Calu3 (cell line): ENCODE data around the gene HBP1. TPM values are rescaled to one million over a fixed set of nuclear protein-coding genes. Genes with fewer than 3 reads are reported as not detected.
A peak's percentile ranks its signal among the peaks of the same experiment; 100 is the strongest.

Experiments used
- BruUV-seq: library from RNA; stranded (reverse); fragments of 400-500 nt; replicated peaks from 2 replicates; lab custom pipeline; 2021; lab: Mats Ljungman, UMichigan
- CTCF ChIA-PET: fragments of 300-600 bp; sonication (Branson Sonifier 250); formaldehyde crosslinking; loops from one replicate; lab custom pipeline; 2022; ENCODE audit warnings: antibody characterized with exemption; lab: Charles Lee
- DNase-seq: peaks from one replicate; pipeline ENCODE4 v3.0.0; 2022
- H3K27ac Mint-ChIP-seq: one replicate; pipeline ENCODE4 v1.8.0; 2022; ENCODE audit warnings: mixed read lengths; ENCODE audit not compliant: unreplicated experiment
- H3K27me3 Mint-ChIP-seq: one replicate; pipeline ENCODE4 v1.8.0; 2022; ENCODE audit warnings: mixed read lengths; ENCODE audit not compliant: unreplicated experiment
- H3K36me3 Mint-ChIP-seq: one replicate; pipeline ENCODE4 v1.8.0; 2022; ENCODE audit warnings: mild to moderate bottlenecking, moderate library complexity, mixed read lengths; ENCODE audit not compliant: insufficient read depth, unreplicated experiment
- H3K4me1 Mint-ChIP-seq: one replicate; pipeline ENCODE4 v1.8.0; 2022; ENCODE audit warnings: mild to moderate bottlenecking, low read depth, mixed read lengths; ENCODE audit not compliant: unreplicated experiment
- H3K4me3 Mint-ChIP-seq: one replicate; pipeline ENCODE4 v1.8.0; 2022; ENCODE audit warnings: mild to moderate bottlenecking, low read depth, moderate library complexity, mixed read lengths; ENCODE audit not compliant: unreplicated experiment
- H3K9me3 Mint-ChIP-seq: one replicate; pipeline ENCODE4 v1.8.0; 2022; ENCODE audit warnings: low read depth, mixed read lengths; ENCODE audit not compliant: unreplicated experiment
- CTCF ChIP-seq: fragments of 200-600 bp; IDR thresholded peaks from one replicate; pipeline ENCODE4 v1.8.0; 2022; ENCODE audit warnings: antibody characterized with exemption; ENCODE audit not compliant: unreplicated experiment
- intact Hi-C: fragments of 100-400 bp; cut with micrococcal nuclease; formaldehyde crosslinking; loops from one replicate; pipeline ENCODE4 v1.10.0; 2022; ENCODE audit not compliant: unreplicated experiment
- total RNA-seq: library from RNA; stranded (reverse); gene quantifications from 2 replicates; pipeline ENCODE4 v1.2.3, GENCODE V29; 2022

Gene HBP1
- total RNA-seq, 1 experiment from 2014 or later = 32.0 TPM

DNA sequence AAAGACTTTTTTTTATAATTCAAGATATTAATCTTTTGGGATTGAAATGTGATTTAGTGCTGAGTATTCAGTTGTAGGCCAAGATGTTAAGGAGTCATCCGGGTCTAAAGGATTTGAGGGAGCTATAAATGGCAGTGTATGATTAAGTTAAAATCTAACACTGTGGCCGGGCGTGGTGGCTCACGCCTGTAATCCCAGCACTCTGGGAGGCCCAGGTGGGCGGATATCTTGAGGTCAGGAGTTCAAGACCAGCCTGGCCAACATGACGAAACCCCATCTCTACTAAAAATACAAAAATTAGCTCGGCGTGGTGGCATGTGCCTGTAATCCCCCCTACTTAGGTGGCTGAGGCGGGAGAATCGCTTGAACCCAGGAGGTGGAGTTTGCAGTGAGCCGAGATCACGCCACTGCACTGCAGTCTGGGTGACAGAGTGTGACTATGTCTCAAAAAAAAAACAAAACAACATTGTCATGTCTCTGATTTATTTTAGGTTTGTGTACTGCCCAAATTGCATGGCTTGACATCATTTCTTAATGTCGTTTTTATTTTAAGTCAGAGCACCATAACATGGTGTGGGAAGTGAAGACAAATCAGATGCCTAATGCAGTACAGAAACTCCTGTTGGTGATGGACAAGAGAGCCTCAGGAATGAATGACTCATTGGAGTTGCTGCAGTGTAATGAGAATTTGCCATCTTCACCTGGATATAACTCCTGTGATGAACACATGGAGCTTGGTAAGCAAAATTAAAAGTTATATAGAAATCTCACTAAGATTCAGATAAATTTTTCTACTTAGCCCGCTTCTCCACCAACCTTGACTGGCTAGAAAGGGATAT is 10.7 kb downstream of the HBP1 start:
- Mint-ChIP-seq H3K4me3 (no peak overlapping the region), H3K27me3 (no peaks in the 10 kb centered on the region), H3K27ac (no peak overlapping the region), H3K4me1 (peaks cover 10% of the 10 kb centered on the region), H3K36me3 (peaks cover 18% of the 10 kb centered on the region), H3K9me3 (no peaks in the 10 kb centered on the region)
- intact Hi-C loops = no loop called here
- no peak for TF ChIP-seq CTCF
- no peak for DNase-seq
- CTCF ChIA-PET = interaction anchor here (1.0 kb wide), 1 partner anchor 11 kb away, joined by 3 read pairs; the partner anchor contains the start of gene HBP1
- no TSS peak for BruUV-seq

GRCh38 chr7:107180378-107180777 is 11.6 kb downstream of the HBP1 start:
- BruUV-seq = no TSS peak
- Mint-ChIP-seq H3K27me3 (no peaks in the 10 kb centered on the region), H3K4me1 (peaks cover 8% of the 10 kb centered on the region), H3K9me3 (no peaks in the 10 kb centered on the region), H3K4me3 (no peak overlapping the region), H3K27ac (no peak overlapping the region), H3K36me3 (peaks cover 22% of the 10 kb centered on the region)
- peak; percentile 12 for DNase-seq
- CTCF ChIA-PET = interaction anchor here (1.0 kb wide), 1 partner anchor 11 kb away, joined by 3 read pairs; no protein-coding TSS in a partner anchor
- intact Hi-C loops = no loop called here
- no peak for TF ChIP-seq CTCF

DNA sequence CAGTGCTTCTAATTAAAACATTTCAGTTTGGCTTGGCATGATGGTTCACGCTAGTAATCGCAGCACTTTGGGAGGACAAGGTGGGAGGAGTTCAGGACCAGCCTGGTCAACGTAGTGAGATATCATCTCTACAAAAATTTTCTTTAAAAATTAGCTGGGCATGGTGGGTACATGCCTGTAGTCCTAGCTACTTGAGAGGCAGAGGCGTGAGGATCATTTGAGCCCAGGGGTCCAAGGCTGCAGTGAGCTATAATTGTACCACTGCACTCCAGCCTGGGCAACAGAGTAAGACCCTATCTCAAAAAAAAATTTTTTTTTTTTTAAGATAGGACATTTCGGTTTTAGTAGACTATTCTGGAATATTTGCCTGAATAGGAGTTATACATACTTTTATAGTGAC is 12.4 kb downstream of the HBP1 start:
- Mint-ChIP-seq H3K9me3 (no peaks in the 10 kb centered on the region), H3K36me3 (peaks cover 29% of the 10 kb centered on the region), H3K4me3 (no peak overlapping the region), H3K27me3 (no peaks in the 10 kb centered on the region), H3K4me1 (peaks cover 8% of the 10 kb centered on the region), H3K27ac (no peak overlapping the region)
- intact Hi-C loops = no loop called here
- no peak for TF ChIP-seq CTCF
- CTCF ChIA-PET = interaction anchor here (1.0 kb wide), 1 partner anchor 11 kb away, joined by 3 read pairs; no protein-coding TSS in a partner anchor
- BruUV-seq = no TSS peak
- DNase-seq = no peak

DNA sequence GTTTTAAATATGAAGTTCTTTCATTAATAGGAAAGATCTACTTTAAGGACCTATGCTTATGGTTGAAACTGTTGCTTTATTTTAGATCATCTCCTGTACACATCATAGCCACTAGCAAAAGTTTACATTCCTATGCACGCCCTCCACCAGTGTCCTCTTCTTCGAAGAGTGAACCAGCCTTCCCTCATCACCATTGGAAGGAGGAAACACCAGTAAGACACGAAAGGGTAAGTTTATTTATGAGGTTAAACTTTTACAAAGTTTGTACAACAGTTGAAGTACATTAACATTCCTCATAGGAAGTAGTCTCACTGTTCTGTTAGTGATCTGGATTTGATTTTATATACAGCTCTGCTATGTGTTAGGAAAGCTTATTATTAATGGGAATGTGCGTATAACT is 16.9 kb downstream of the HBP1 start:
- no peak overlapping the region for H3K4me3 Mint-ChIP-seq
- CTCF ChIA-PET = no interaction called here
- peaks cover 1% of the 10 kb centered on the region for H3K4me1 Mint-ChIP-seq
- no peaks in the 10 kb centered on the region for H3K27me3 Mint-ChIP-seq
- H3K27ac Mint-ChIP-seq = no peak overlapping the region
- no peak for TF ChIP-seq CTCF
- no TSS peak for BruUV-seq
- peaks cover 39% of the 10 kb centered on the region for H3K36me3 Mint-ChIP-seq
- H3K9me3 Mint-ChIP-seq = no peaks in the 10 kb centered on the region
- DNase-seq = no peak
- intact Hi-C loops = no loop called here
